ENCODE data around the gene AJAP1.

AJAP1 gene

DNA sequence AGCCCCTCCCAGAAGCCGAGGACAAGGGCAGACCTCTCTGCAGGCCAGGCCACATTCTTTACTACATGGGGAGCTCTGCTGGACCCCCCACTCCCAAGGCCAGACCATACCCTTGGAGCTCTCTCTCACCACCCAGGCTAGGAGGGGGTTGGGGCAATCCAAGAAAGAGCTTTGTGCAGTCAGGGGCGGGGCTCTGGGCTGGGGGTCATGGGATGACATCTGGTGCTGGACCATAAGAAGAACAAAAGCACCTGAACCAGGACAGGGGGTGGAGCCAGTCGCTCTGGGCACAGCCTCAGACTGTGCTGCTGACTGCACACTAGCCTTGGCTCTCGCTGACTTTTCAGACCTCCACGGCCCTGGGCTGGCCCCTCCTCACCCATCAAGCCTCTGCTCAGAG is 23.1 kb upstream of the AJAP1 start:
- Histone ChIP-seq H3K27me3 (ENCODE audit: low read depth, low read length) (no peaks in the 10 kb centered on the region), H3K27ac (ENCODE audit: low read length) (no peak overlapping the region), H3K36me3 (replicated peaks; ENCODE audit: low read depth, low read length) (no peaks in the 10 kb centered on the region), H4K20me1 (ENCODE audit: insufficient read depth, low read length) (no peaks in the 10 kb centered on the region), H3K9me3 (ENCODE audit: insufficient read depth, low read length) (no peaks in the 10 kb centered on the region), H2AFZ (ENCODE audit: low read depth, low read length) (no peak overlapping the region), H3K4me2 (ENCODE audit: low read length) (no peak overlapping the region), H3K4me1 (ENCODE audit: low read length) (peaks cover 7% of the 10 kb centered on the region), H3K79me2 (ENCODE audit: low read length) (no peaks in the 10 kb centered on the region), H3K4me3 (ENCODE audit: low read length) (no peak overlapping the region), H3K9ac (ENCODE audit: low read length) (no peak overlapping the region)
- TF ChIP-seq, protein P1, sequence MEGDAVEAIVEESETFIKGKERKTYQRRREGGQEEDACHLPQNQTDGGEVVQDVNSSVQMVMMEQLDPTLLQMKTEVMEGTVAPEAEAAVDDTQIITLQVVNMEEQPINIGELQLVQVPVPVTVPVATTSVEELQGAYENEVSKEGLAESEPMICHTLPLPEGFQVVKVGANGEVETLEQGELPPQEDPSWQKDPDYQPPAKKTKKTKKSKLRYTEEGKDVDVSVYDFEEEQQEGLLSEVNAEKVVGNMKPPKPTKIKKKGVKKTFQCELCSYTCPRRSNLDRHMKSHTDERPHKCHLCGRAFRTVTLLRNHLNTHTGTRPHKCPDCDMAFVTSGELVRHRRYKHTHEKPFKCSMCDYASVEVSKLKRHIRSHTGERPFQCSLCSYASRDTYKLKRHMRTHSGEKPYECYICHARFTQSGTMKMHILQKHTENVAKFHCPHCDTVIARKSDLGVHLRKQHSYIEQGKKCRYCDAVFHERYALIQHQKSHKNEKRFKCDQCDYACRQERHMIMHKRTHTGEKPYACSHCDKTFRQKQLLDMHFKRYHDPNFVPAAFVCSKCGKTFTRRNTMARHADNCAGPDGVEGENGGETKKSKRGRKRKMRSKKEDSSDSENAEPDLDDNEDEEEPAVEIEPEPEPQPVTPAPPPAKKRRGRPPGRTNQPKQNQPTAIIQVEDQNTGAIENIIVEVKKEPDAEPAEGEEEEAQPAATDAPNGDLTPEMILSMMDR (IDR thresholded peaks at IDR 0.05; ENCODE audit: low read depth, low read length): no peak
- no peak for TF ChIP-seq EZH2phosphoT487 (IDR thresholded peaks at IDR 0.05; ENCODE audit: low read depth)

DNA sequence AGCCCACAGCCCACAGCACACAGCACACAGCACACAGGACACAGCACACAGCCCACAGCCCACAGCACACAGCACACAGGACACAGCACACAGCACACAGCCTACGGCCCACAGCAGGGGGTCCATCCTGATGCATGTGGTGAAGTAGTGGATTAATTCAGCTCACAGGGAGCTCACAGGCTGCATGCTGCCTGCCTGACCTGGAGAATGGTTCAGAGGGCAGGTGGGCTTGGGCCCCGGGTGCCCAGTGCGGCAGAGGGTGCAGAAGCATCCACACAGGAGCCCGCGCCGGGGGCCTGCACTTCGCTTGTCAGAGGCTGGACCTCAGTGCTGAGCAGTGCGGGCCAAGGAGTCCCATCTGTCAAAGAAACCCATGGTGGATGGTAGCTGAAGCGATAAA is 21.1 kb upstream of the AJAP1 start:
- no peaks in the 10 kb centered on the region for H3K27me3 ChIP-seq (ENCODE audit: low read depth, low read length)

DNA sequence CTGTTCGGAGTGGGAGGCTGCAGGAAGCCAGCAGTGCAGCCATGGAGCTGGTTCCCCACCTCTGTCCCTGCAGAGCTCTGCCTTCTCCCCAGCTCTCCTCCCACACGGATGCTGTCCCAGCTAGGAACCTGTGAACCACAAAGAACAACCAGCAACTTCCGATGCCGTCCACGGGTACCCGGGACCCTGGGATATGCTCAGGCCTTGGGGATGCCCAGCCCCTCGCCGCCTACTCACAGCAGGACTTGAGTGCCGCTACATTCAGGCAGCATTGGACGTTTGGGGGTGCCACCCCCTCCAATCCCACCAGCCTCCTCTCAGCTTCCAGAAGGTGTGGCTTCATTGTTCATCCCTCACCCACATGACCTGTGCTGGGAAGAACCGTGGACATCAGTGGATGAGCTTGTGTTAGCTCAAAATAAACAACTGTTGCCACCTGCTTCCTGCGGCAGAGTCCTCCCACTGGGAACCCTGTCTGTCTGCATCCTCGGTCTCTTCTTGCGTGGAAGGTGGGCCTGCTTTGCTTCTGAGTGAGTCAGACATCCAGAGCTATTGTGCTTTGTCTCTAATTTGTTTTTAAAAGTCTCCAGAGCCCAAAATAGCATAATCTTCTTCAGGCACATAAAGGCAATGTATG is 20.1 kb upstream of the AJAP1 start:
- Histone ChIP-seq H3K4me2 (ENCODE audit: low read length) (no peak overlapping the region), H3K27me3 (ENCODE audit: low read depth, low read length) (no peaks in the 10 kb centered on the region), H3K9ac (ENCODE audit: low read length) (no peak overlapping the region), H3K27ac (ENCODE audit: low read length) (no peak overlapping the region), H3K9me3 (ENCODE audit: insufficient read depth, low read length) (no peaks in the 10 kb centered on the region), H3K79me2 (ENCODE audit: low read length) (no peaks in the 10 kb centered on the region), H3K4me1 (ENCODE audit: low read length) (peaks cover 19% of the 10 kb centered on the region), H3K4me3 (ENCODE audit: low read length) (no peak overlapping the region), H3K36me3 (replicated peaks; ENCODE audit: low read depth, low read length) (no peaks in the 10 kb centered on the region), H4K20me1 (ENCODE audit: insufficient read depth, low read length) (no peaks in the 10 kb centered on the region), H2AFZ (ENCODE audit: low read depth, low read length) (no peak overlapping the region)
- TF ChIP-seq, protein P1 (IDR thresholded peaks at IDR 0.05; ENCODE audit: low read depth, low read length): no peak
- no peak for TF ChIP-seq EZH2phosphoT487 (IDR thresholded peaks at IDR 0.05; ENCODE audit: low read depth)

More for the DNA sequence above, 21.1 kb upstream of the AJAP1 start:
- no peaks in the 10 kb centered on the region for H4K20me1 ChIP-seq (ENCODE audit: insufficient read depth, low read length)
- no peaks in the 10 kb centered on the region for H3K36me3 ChIP-seq (replicated peaks; ENCODE audit: low read depth, low read length)
- H3K27ac ChIP-seq (ENCODE audit: low read length): no peak overlapping the region
- H3K4me2 ChIP-seq (ENCODE audit: low read length): no peak overlapping the region
- no peak overlapping the region for H3K9ac ChIP-seq (ENCODE audit: low read length)
- H3K9me3 ChIP-seq (ENCODE audit: insufficient read depth, low read length): no peaks in the 10 kb centered on the region
- TF ChIP-seq, protein P1 (IDR thresholded peaks at IDR 0.05; ENCODE audit: low read depth, low read length): no peak
- no peak for TF ChIP-seq EZH2phosphoT487 (IDR thresholded peaks at IDR 0.05; ENCODE audit: low read depth)
- peaks cover 13% of the 10 kb centered on the region for H3K4me1 ChIP-seq (ENCODE audit: low read length)
- H2AFZ ChIP-seq (ENCODE audit: low read depth, low read length): no peak overlapping the region
- H3K4me3 ChIP-seq (ENCODE audit: low read length): no peak overlapping the region
- no peaks in the 10 kb centered on the region for H3K79me2 ChIP-seq (ENCODE audit: low read length)

DNA sequence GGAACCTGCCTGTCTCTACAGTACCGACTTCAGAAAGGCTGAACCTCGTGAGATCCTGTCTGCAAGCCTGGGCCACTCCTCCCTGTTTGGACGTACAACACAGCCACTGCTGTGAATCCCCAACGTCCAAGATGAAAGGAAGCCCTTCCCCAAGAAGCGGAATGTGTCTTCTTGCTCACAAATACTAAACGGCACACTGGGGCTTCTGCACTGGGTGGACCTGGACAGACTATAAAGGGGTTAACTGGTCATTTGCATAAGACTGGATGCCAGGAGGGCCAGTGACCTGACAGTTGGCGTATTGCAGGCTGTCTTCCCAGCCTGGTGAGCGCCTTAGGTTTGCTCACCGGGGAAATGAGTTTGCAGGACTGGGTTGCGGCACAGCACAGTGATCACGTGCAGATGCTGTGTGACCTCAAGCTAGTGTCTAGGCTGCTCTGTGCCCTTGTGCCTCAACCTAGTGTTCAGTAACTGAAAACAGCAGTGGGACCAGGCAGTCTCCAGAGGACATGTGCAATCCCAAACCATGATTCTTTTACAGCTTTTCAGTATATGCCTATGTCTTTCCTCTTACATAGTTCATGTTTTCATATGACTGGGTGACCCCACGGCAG is 19.5 kb upstream of the AJAP1 start:
- no peaks in the 10 kb centered on the region for H4K20me1 ChIP-seq (ENCODE audit: insufficient read depth, low read length)
- H3K27me3 ChIP-seq (ENCODE audit: low read depth, low read length): no peaks in the 10 kb centered on the region
- no peaks in the 10 kb centered on the region for H3K36me3 ChIP-seq (replicated peaks; ENCODE audit: low read depth, low read length)
- H3K4me3 ChIP-seq (ENCODE audit: low read length): no peak overlapping the region
- no peak overlapping the region for H3K9ac ChIP-seq (ENCODE audit: low read length)
- H3K4me1 ChIP-seq (ENCODE audit: low read length): peaks cover 19% of the 10 kb centered on the region
- H3K79me2 ChIP-seq (ENCODE audit: low read length): no peaks in the 10 kb centered on the region
- H2AFZ ChIP-seq (ENCODE audit: low read depth, low read length): no peak overlapping the region
- no peak overlapping the region for H3K4me2 ChIP-seq (ENCODE audit: low read length)
- TF ChIP-seq, protein P1 (IDR thresholded peaks at IDR 0.05; ENCODE audit: low read depth, low read length): no peak
- TF ChIP-seq EZH2phosphoT487 (IDR thresholded peaks at IDR 0.05; ENCODE audit: low read depth): no peak
- no peaks in the 10 kb centered on the region for H3K9me3 ChIP-seq (ENCODE audit: insufficient read depth, low read length)
- no peak overlapping the region for H3K27ac ChIP-seq (ENCODE audit: low read length)

All from OCI-LY3 (cell line).